ENCODE measurements around the gene AZIN2.

AZIN2 gene

DNA sequence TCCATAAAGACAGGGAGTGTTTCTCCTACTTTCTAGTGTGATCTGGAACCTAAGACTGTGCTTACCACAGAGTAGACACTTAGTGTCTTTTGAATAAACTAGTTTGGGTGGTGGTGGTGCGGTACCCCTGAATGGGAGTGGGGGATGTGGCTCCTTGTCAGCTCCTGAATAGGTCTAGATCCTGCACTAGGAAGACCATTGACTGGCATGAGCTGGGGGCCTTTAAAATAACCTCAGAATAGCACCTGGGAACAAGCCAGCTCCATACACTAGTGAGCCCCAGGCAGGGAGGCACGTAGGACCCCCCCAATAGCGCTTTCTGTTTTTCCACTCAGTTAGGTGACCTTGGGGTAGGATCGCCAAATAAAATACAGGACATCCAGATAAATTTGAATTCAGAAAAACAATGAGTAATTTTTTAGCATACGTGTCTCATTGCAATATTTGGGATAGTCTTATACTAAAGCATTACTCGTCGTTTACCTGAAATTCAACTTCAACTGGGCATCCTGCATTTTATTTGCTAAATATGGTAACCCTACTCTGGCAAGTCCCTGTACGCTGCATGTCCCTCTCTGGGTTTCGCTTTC, 45.6 kb downstream of the AZIN2 start:
- H3K27me3 ChIP-seq (ENCODE audit: insufficient read depth, low read length), result no peaks in the 10 kb centered on the region; the same call in 1 of the 2 replicates
- no peaks in the 10 kb centered on the region for H3F3A ChIP-seq (ENCODE audit: insufficient read depth, low read length)
- no peaks in the 10 kb centered on the region for H3K9me2 ChIP-seq (ENCODE audit: low read depth, low read length)
- no peaks in the 10 kb centered on the region for H3K9me3 ChIP-seq (ENCODE audit: low read length)
- no peaks in the 10 kb centered on the region for H3K36me3 ChIP-seq (ENCODE audit: insufficient read depth, low read length)
- peak overlapping the region; percentile 55 for H3K4me2 ChIP-seq (ENCODE audit: low read length)
- no peaks in the 10 kb centered on the region for H4K20me1 ChIP-seq (ENCODE audit: insufficient read depth, low read length)
- peak overlapping the region; percentile 85 for H2AFZ ChIP-seq (ENCODE audit: low read length)
- no peak overlapping the region for H3K27ac ChIP-seq (ENCODE audit: low read depth, low read length, poor library complexity, severe bottlenecking)
- peaks cover 9% of the 10 kb centered on the region for H3K4me1 ChIP-seq (ENCODE audit: insufficient read depth, low read length, severe bottlenecking)
- peak overlapping the region; percentile 52 for H3K4me3 ChIP-seq (ENCODE audit: low read depth, low read length, poor library complexity, severe bottlenecking)
- no peak overlapping the region for H3K9ac ChIP-seq (ENCODE audit: low read length)
- TF ChIP-seq, protein P1, sequence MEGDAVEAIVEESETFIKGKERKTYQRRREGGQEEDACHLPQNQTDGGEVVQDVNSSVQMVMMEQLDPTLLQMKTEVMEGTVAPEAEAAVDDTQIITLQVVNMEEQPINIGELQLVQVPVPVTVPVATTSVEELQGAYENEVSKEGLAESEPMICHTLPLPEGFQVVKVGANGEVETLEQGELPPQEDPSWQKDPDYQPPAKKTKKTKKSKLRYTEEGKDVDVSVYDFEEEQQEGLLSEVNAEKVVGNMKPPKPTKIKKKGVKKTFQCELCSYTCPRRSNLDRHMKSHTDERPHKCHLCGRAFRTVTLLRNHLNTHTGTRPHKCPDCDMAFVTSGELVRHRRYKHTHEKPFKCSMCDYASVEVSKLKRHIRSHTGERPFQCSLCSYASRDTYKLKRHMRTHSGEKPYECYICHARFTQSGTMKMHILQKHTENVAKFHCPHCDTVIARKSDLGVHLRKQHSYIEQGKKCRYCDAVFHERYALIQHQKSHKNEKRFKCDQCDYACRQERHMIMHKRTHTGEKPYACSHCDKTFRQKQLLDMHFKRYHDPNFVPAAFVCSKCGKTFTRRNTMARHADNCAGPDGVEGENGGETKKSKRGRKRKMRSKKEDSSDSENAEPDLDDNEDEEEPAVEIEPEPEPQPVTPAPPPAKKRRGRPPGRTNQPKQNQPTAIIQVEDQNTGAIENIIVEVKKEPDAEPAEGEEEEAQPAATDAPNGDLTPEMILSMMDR (IDR thresholded peaks at IDR 0.05; ENCODE audit: low read length), result no peak
- no peak for TF ChIP-seq EZH2 (IDR thresholded peaks at IDR 0.05; ENCODE audit: borderline replicate concordance, low read length)
- no peaks in the 10 kb centered on the region for H3K79me2 ChIP-seq (ENCODE audit: insufficient read depth, low read length)

GRCh38 chr1:33127001-33127823, 46.3 kb downstream of the AZIN2 start:
- H3K79me2 ChIP-seq (ENCODE audit: insufficient read depth, low read length), result no peaks in the 10 kb centered on the region
- H3K9ac ChIP-seq (ENCODE audit: low read length), result no peak overlapping the region
- TF ChIP-seq, protein P1 (IDR thresholded peaks at IDR 0.05; ENCODE audit: low read length), result peak; percentile 95
- TF ChIP-seq EZH2 (IDR thresholded peaks at IDR 0.05; ENCODE audit: borderline replicate concordance, low read length), result no peak
- no peaks in the 10 kb centered on the region for H3K36me3 ChIP-seq (ENCODE audit: insufficient read depth, low read length)
- H3F3A ChIP-seq (ENCODE audit: insufficient read depth, low read length), result no peaks in the 10 kb centered on the region
- H3K27me3 ChIP-seq (ENCODE audit: insufficient read depth, low read length), result no peaks in the 10 kb centered on the region; the same call in 1 of the 2 replicates
- H3K27ac ChIP-seq (ENCODE audit: low read depth, low read length, poor library complexity, severe bottlenecking), result no peak overlapping the region
- no peaks in the 10 kb centered on the region for H3K9me3 ChIP-seq (ENCODE audit: low read length)
- peaks cover 9% of the 10 kb centered on the region for H3K4me1 ChIP-seq (ENCODE audit: insufficient read depth, low read length, severe bottlenecking)
- H3K4me2 ChIP-seq (ENCODE audit: low read length), result peak overlapping the region; percentile 55
- peak overlapping the region; percentile 85 for H2AFZ ChIP-seq (ENCODE audit: low read length)
- peak overlapping the region; percentile 52 for H3K4me3 ChIP-seq (ENCODE audit: low read depth, low read length, poor library complexity, severe bottlenecking)
- no peaks in the 10 kb centered on the region for H4K20me1 ChIP-seq (ENCODE audit: insufficient read depth, low read length)
- no peaks in the 10 kb centered on the region for H3K9me2 ChIP-seq (ENCODE audit: low read depth, low read length)

DNA sequence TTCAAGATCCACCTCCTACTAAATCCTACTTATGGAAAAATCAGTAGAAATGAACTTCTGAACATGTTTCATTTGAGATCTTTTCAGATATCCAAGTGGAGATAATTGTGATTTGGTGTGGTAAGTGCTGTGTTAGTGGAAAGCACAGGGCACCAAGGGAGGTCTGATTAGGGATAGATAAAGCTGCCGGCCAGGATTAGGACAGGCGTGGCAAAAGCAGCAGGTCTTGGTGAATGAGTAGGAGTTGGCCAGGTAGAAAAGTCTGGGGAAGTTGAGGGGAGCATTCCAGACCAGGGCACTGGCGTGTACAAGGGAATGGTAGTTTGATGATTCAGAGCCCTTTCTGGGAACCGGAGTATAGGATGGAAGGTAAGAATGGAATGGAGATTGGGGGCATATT, 47.8 kb downstream of the AZIN2 start:
- no peaks in the 10 kb centered on the region for H3K9me2 ChIP-seq (ENCODE audit: low read depth, low read length)
- H2AFZ ChIP-seq (ENCODE audit: low read length), result no peak overlapping the region
- H3F3A ChIP-seq (ENCODE audit: insufficient read depth, low read length), result no peaks in the 10 kb centered on the region
- H3K9ac ChIP-seq (ENCODE audit: low read length), result no peak overlapping the region
- TF ChIP-seq, protein P1 (IDR thresholded peaks at IDR 0.05; ENCODE audit: low read length), result no peak
- no peak for TF ChIP-seq EZH2 (IDR thresholded peaks at IDR 0.05; ENCODE audit: borderline replicate concordance, low read length)
- no peak overlapping the region for H3K4me3 ChIP-seq (ENCODE audit: low read depth, low read length, poor library complexity, severe bottlenecking)
- H3K4me2 ChIP-seq (ENCODE audit: low read length), result no peak overlapping the region
- H3K4me1 ChIP-seq (ENCODE audit: insufficient read depth, low read length, severe bottlenecking), result peaks cover 9% of the 10 kb centered on the region
- H3K27me3 ChIP-seq (ENCODE audit: insufficient read depth, low read length), result no peaks in the 10 kb centered on the region; the same call in none of the 2 replicates
- H3K79me2 ChIP-seq (ENCODE audit: insufficient read depth, low read length), result no peaks in the 10 kb centered on the region
- H3K36me3 ChIP-seq (ENCODE audit: insufficient read depth, low read length), result no peaks in the 10 kb centered on the region
- H3K9me3 ChIP-seq (ENCODE audit: low read length), result no peaks in the 10 kb centered on the region
- H3K27ac ChIP-seq (ENCODE audit: low read depth, low read length, poor library complexity, severe bottlenecking), result no peak overlapping the region
- no peaks in the 10 kb centered on the region for H4K20me1 ChIP-seq (ENCODE audit: insufficient read depth, low read length)
